ENCODE results near the gene CFAP157. TPM values are rescaled to one million over a fixed set of nuclear protein-coding genes. Genes with fewer than 3 reads are reported as not detected.

The CFAP157 gene
- total and polyA plus RNA-seq, 2 of the 13 experiments (the other 11 are each of a cell fraction or from before 2014, with no cell fraction given) = 0.07 TPM; not detected in 1

- TF ChIP-seq THRA (CRISPR knock-in tag; IDR thresholded peaks at IDR 0.05; ENCODE audit: borderline replicate concordance) (0 out of 2 replicates have a peak, but pooled peaks have one; percentile 24), ZNF263 (CRISPR knock-in tag; IDR thresholded peaks at IDR 0.05) (peak; percentile 51; the same call in 1 of the 2 replicates), ZSCAN12 (CRISPR knock-in tag; IDR thresholded peaks at IDR 0.05) (0 out of 2 replicates have a peak, but pooled peaks have one; percentile 83), NFKB2 (CRISPR knock-in tag; IDR thresholded peaks at IDR 0.05; ENCODE audit: borderline replicate concordance) (peak; percentile 62), THAP11 (CRISPR knock-in tag; IDR thresholded peaks at IDR 0.05) (0 out of 2 replicates have a peak, but pooled peaks have one; percentile 24), ELF4 (CRISPR knock-in tag; IDR thresholded peaks at IDR 0.05; ENCODE audit: borderline replicate concordance) (no peak), CBX2 (IDR thresholded peaks at IDR 0.05; ENCODE audit: low read depth, low read length) (no peak), CBX2 (CRISPR knock-in tag; IDR thresholded peaks at IDR 0.05; ENCODE audit: low read depth) (no peak), ZNF142 (CRISPR knock-in tag; IDR thresholded peaks at IDR 0.05) (0 out of 2 replicates have a peak, but pooled peaks have one; percentile 39), ZBTB43 (CRISPR knock-in tag; conservative IDR thresholded peaks at IDR 0.05) (0 out of 2 replicates have a peak, but pooled peaks have one; percentile 32), ZNF607 (CRISPR knock-in tag; IDR thresholded peaks at IDR 0.05; ENCODE audit: borderline replicate concordance) (0 out of 2 replicates have a peak, but pooled peaks have one; percentile 26), FIP1L1 (IDR thresholded peaks at IDR 0.05; ENCODE audit: borderline replicate concordance, insufficient read depth, low read depth, low read length) (no peak), KDM2A (CRISPR knock-in tag; IDR thresholded peaks at IDR 0.05; ENCODE audit: borderline replicate concordance, low read depth) (peak; percentile 34; the same call in 1 of the 2 replicates)
Observed at GRCh38 chr9:127751269-127752054, 44.7 kb downstream of the CFAP157 start (continued).
